GM21737 (cell line): Measurements from ENCODE around the gene PBX2.
"Not testable (repeated sequence)": the region's sequence is repeated elsewhere in the genome, so short reads cannot be mapped to it uniquely, and the experiment has no call there.

Source experiments
- ATAC-seq: cut with Tn5 transposase; IDR thresholded peaks from one replicate; pipeline ENCODE4 v1.9.1; 2021; ENCODE audit warnings: mild to moderate bottlenecking, moderate library complexity; ENCODE audit not compliant: unreplicated experiment

PBX2 gene

GRCh38 chr6:32190054-32190851 is at the start of gene PBX2:
Gene PBX2, minus strand, starts transcription at chr6:32190202. Its CDS starts 287 bp downstream, at chr6:32189915.
- ATAC-seq, result peak; percentile 43

DNA sequence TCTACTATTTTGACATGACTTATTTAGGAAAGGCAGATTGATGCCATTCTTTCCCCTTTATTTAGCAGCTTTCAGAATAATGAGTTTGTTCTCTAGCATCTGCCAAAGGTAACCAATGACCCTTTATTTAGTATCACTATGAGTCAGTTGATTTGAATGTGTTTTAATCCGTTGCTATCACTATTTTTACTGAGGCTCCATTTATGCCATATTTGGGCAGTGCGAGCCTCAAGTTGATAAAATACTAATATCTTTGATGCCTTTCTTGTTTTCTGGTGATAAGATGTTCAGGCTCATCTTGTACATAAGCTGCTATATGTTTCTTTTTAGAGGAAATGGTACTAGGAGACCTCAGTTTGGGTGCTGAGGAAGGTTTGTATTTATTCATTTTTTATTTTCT is 49.5 kb upstream of the PBX2 start:
- no peak for ATAC-seq

DNA sequence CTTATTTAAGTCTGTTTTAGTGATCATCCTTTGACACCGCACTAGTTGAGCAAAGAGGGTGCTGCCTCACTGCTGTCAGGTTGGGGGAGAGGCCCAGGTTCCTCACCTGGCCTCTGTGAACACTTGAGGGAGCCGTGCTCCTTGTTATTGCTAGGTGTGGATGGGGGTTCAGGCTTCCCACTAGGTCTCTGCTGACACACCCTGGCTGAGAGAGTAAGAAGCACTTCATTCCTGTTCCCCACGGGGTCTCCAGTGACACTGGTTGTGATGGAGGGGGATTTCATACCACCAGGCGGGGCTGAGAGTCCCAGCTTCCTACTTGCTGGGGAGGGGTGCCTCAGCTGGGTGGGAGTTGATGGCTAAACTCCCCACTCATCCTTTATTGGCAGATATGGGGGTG is 44.9 kb upstream of the PBX2 start:
- no peak for ATAC-seq

- ATAC-seq, result no peak
These were observed 36.4 kb upstream of the PBX2 start for GRCh38 chr6:32226434-32226833.

GRCh38 chr6:32224696-32225095 is 34.7 kb upstream of the PBX2 start:
- ATAC-seq, result no peak

DNA sequence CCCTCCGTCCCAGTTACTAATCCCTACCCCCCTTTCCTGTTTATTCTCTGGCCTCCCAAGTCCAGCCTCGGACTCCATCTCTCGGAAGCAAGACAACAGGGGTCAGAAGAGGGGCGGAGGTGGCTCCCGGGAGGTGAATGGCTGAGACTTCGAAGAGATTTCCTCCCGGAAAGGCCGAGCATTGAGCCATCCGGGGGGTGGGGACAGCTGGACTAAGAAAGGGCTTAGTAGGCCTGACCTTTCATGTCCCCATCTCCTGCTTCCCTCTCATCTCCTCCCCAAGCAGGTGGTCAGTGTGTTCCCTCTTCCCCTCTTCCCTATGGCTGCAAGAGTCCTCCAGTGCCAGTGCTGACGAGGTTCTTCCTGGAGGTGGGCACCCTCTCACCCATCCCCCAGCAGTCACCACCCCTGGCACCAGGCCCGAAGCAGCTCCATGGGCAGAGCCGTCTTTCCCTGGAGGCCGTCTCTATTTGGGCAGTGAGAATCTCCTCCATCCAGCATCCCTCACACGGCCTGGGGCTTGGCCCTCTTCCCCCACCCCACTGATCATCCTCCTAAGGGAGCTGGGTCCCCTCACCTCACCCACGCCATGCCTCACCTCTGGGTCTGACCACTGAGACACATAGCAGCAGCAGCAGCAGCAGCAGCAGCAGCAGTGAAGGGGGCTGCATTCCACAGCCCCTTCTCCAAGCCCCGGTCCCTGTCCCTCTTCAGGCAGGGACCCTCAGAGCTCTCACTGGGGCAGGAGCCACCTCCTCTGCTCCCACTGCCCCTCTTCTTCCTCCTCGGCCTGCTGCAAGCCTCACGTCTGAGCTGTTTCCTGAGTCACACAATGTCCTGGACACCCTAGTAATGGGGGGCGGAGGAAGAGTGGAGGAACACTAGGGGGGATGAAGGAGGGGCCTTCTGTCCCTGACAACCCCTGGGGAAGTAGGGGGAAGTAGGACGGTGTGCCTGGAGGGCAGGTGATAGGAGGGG is 33.5 kb upstream of the PBX2 start, which contains the start of gene NOTCH4:
NOTCH4 (minus strand) TSS at position 810 of the 978 bp plus-strand sequence; CDS start at position 671, 139 bp downstream.
- ATAC-seq, result no peak

DNA sequence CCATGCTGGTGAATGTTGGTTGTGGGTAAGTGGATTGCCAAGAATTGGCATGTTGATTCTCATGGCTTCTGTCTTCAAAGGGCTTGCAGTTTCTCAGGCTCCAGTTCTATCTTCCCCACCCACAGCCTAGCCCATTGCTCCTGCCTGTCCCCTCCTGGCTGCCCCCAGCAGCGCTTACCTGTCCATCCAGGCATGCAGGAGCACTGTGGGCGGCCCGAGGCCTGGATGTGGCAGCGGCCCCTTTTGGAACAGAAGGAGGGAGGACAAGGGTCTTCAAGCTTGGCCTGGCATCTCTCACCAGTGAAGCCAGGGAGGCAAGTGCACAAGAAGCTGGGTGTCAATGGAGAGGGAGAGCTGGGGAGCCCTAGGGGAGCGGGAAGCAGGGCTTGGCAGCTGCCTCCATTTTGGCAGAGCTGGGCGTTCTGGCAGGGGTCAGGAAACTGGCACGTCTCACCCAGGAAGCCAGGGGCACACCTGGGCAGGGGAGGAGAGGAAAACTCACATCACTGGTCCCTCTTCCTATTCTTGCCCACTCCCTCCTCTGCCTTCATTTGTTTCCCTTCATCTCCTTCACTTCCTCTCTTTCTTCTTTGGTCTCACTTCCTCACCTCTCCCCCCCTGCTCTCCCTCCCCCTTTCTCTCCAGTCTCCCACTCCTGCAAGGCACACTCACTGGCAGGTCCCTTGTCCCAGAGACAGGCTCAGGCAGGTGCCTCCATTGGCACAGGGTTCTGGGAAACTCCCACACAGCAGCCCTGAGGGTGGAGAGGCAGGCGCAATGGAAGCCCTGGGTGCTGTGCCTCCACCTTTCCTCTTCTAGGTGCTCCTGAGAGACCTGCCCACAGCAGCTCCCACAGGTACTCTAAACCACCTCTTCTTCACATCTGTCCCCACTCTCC is 32.6 kb upstream of the PBX2 start:
- no peak for ATAC-seq

DNA sequence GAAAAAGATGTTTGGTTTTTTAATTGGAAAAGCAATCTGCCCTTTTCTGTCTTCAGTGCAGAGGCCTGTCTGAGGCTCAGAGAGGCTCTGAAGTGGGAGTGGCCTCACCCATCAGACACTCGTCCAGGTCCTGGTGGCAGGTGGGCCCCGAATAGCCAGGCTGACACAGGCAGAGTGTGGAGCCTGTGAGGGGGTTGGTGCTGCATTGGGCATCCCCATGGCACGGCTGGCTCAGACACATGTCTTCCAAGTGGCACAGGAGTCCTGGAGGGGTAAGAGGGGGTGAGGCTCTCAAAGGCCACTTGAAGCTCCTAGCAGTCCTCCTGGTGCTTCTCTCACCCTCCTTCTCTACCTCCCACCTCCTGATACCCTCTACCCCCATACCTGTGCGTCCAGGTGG is 30.0 kb upstream of the PBX2 start:
- no peak for ATAC-seq

GRCh38 chr6:32218167-32218566 is 28.2 kb upstream of the PBX2 start:
- ATAC-seq, result no peak

- no peak for ATAC-seq
These were observed 27.0 kb upstream of the PBX2 start for GRCh38 chr6:32216998-32217397.

DNA sequence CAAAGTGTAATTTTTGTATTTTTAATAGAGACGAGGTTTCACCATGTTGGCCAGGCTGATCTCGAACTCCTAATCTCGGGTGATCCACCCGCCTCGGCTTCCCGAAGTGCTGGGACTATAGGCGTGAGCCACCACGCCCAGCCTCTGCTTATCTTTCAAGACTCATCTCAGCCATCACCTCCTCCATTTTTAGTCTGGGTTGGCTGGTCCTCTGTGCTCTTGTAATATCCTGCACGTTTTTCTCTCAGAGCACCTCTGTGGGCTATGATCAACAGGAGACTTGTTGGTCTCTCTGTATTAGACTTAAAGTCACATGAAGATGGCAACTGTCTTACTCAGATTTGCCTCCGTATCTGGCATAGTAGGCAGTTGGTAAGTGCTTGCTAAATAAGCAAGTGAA is 26.3 kb upstream of the PBX2 start:
- ATAC-seq, result no peak

DNA sequence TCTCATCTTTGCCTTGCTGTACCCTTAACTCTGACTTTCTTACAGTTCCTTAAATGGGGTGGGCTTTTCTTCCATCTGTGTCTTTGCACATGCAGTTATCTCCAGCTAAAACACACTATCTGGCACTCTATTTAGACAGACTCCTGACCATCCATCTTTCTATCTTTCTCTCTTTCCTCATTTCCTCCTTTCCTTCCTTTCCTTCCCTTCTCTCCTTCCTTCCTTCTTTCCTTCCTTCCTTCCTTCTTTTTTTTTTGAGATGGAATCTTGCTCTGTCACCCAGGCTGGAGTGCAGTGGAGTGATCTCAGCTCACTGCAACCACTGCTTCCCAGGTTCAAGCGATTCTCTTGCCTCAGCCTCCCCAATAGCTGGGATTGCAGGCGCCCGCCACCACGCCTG is 25.6 kb upstream of the PBX2 start:
- ATAC-seq, result no peak

GRCh38 chr6:32214126-32214525 is 24.1 kb upstream of the PBX2 start:
- ATAC-seq, result no peak

DNA sequence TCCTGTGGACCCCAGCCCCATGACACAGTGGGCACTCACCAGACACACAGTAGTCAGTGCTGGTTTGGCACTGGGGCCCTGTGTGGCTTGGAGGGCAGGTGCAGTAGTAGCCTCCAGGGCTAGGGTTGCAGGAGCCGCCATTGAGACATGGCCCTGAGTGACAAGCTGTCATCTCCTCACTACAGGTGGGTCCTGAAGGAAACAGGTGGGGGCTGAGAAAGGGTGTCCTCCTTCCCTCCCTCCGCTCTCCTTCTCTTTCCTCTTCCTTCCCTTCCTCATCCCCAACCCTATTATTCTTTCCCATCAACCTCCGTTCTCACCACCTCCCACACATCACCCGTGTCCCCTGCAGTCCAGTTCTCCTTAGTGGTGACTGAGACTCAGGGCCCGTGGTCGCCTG is 23.6 kb upstream of the PBX2 start:
- no peak for ATAC-seq

- no peak for ATAC-seq
These were observed 22.2 kb upstream of the PBX2 start for GRCh38 chr6:32212076-32212760.

DNA sequence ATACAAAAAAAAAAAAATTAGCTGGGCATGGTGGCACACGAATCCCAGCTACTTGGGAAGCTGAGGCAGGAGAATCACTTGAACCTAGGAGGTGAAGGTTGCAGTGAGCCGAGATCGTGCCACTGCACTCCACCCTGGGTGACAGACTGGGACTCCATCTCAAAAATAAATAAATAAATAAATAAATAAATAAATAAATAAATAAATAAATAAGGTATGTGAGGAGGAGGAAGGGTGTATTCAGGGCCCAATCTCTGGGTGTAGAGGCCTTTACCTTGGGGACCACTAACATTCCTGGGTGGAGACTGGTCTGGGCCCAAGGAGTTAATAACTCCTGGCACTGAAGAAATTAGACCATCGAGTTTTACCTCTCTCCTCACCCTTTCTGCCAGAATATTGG is 21.4 kb upstream of the PBX2 start:
- not testable (repeated sequence) for ATAC-seq

DNA sequence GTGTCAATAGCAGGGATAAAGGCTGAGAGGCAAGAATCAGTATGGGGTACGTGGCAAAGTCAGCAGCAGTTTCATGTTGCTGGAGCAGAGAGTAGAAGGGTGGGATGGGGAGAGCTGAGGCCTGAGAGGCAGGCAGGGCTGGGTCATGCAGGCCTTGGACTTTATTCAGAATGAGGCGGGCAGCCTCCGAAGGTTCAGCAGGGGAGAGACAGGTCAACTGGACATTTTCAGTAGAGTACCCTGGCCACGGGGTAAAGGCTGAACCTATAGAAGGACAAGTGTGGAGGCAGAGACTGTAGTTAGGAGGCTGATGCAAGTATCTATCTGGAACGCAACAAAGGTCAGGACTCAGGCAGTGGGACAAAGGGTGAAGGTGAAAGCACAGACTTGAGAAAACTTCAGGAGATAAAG is 20.2 kb upstream of the PBX2 start:
- ATAC-seq, result no peak

DNA sequence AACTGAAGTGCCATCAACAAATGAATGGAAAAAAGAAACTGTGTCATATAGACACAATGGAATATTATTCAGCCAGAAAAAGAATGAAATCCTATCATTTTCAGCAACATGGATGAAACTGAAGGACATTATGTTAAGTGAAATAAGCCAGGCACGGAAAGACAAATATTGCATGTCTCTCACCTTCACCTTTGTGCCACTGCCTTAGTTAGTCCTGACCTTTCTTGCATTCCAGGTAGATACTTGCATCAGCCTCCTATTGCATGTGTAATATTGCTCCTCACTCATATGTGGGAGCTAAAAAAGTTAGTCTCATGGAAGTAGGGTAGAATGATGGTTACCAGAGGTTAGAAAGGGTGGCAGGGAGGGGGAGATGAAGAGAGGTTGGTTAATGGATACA is 19.0 kb upstream of the PBX2 start:
- no peak for ATAC-seq

DNA sequence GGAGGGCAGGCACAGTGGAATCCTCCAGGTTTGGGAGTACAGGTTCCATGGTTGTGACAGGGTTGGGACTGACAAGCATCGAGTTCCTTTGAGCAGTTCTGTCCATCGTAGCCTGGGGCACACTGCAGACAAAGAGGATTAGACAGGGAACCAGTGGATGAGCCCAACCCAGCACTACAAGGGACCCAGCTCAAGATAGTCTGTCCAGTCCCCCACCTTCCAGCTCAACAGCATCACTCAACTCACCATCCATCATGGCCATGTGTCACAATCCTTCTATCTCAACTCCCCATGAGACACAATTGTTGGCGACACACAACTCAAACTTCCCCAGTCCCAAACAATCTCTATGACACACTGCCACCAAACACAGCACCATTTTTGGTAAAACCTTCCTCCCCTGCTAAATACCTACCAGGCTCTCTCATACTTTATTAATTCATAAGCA is 14.3 kb upstream of the PBX2 start:
- no peak for ATAC-seq
